ENCODE measurements around the gene NOTCH1. TPM values are rescaled to one million over a fixed set of nuclear protein-coding genes. Genes with fewer than 3 reads are reported as not detected.

Gene NOTCH1
- polyA plus RNA-seq (2012; ENCODE audit: missing spikeins), result 2.1 TPM

DNA sequence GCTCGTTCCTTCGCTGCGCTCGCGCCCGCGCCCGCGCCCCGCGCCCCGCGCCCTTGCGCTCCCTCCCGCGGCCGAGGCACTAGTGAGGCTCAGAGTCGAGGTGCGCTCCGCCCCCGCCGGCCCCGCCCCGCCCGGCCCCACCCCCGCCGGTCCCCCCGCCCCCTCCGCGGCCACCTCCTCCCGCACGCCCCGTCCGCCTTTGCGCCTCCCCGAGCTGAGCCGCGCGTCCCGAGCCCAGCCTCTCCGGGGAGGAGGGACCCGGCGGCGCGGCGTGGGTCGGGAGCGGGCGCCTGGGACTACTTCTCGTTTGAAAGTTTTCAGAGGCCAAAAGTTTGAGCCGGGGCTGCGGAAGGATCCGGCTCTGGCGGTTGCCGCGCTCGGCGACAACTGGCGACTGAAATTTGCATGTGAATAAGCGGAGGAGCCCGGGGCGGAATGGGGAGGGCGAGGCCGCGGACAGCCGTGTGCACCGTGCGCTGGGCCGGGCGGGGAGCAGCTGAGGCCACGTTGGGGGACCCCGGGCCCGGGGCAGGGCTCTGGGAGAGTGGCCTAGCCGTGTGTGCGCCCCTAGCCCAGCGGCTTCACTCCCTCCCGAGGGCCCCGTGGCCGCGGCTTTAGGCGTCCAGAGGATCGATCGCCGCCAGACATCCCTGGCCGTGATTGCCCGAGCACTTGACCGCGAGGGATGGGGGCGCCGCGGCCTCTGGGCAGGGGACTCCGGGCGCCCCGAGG, at the start of gene NOTCH1:
NOTCH1 (minus strand) TSS at position 84 of the 732 bp plus-strand sequence. CDS start 262 bp downstream, outside the sequence.
- TF ChIP-seq POLR2AphosphoS5 (IDR thresholded peaks at IDR 0.05; ENCODE audit: low read depth, low read length) (0 out of 2 replicates have a peak, but pooled peaks have one; percentile 39), TAF1 (IDR thresholded peaks at IDR 0.05; ENCODE audit: borderline replicate concordance, low read depth, low read length) (peak; percentile 63; the same call in 1 of the 2 replicates), POLR2A (IDR thresholded peaks at IDR 0.05; ENCODE audit: low read depth, low read length) (peak; percentile 48; the same call in 1 of the 2 replicates)
- FAIRE-seq (peak; percentile 92), DNase-seq (ENCODE audit: insufficient read length) (peak; percentile 93)

DNA sequence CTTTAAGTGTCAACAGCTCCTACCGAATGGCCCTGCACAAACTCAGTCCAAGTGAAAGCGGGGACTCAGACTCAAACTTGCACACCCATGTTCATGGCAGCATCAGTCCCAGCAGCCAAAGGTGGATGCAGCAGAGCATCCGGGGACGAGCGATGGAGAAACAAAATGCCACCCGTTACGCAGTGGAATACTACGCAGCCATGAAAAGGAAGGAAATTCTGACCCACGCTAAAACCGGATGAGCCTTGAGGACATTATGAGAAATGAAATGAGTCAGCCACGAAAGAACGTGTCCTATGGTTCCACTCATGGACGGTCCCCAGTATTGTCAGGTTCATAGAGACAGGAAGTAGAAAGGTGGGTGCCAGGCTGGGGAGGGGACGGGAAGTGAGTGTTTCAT, 48.6 kb upstream of the NOTCH1 start:
- FAIRE-seq (no peak), DNase-seq (ENCODE audit: insufficient read length) (no peak)
- TF ChIP-seq TAF1 (IDR thresholded peaks at IDR 0.05; ENCODE audit: borderline replicate concordance, low read depth, low read length), result no peak
- TF ChIP-seq POLR2AphosphoS5 (IDR thresholded peaks at IDR 0.05; ENCODE audit: low read depth, low read length), result no peak
- TF ChIP-seq POLR2A (IDR thresholded peaks at IDR 0.05; ENCODE audit: low read depth, low read length), result no peak

DNA sequence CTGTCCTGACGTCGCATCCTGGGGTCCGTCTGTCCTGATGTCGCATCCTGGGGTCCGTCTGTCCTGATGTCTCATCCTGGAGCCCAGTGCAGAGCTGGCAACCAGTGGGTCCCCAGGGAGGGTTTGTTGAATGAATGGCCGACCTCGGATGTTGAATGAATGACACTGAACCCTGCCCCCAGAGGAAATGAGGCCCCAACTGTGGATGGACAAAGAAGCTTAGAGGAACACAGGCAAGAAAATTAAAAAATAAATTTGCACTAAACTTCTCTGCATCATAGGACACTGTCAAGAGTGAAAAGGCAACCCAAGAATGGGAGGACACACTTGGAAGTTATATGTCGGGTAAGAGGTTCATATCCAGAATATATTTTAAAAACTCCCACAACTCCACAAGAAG, 47.7 kb upstream of the NOTCH1 start:
- no peak for DNase-seq (ENCODE audit: insufficient read length)
- TF ChIP-seq POLR2AphosphoS5 (IDR thresholded peaks at IDR 0.05; ENCODE audit: low read depth, low read length), result no peak
- no peak for TF ChIP-seq POLR2A (IDR thresholded peaks at IDR 0.05; ENCODE audit: low read depth, low read length)
- no peak for TF ChIP-seq TAF1 (IDR thresholded peaks at IDR 0.05; ENCODE audit: borderline replicate concordance, low read depth, low read length)
- no peak for FAIRE-seq

DNA sequence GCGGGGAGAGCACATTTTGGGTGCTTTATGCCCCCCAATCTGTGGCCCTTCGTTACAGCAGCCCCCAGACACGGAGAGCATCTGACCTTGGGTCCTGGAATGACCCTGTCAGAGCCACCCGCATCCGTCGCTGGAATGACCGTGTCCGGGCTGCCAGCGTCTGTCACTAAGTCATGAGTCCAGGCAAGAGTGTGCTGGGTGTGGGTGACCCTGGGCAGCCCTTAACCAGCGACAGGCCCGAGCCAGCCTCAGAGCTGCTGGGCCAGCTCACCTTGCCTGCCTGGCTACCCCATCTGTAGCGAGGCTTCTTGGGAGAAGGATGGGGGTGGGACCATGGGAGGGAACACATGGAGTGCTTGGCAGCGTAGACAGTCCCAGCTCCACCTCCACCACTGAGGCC, 46.8 kb upstream of the NOTCH1 start:
- DNase-seq (ENCODE audit: insufficient read length), result no peak
- TF ChIP-seq TAF1 (IDR thresholded peaks at IDR 0.05; ENCODE audit: borderline replicate concordance, low read depth, low read length), result no peak
- TF ChIP-seq POLR2A (IDR thresholded peaks at IDR 0.05; ENCODE audit: low read depth, low read length), result no peak
- no peak for TF ChIP-seq POLR2AphosphoS5 (IDR thresholded peaks at IDR 0.05; ENCODE audit: low read depth, low read length)
- no peak for FAIRE-seq

DNA sequence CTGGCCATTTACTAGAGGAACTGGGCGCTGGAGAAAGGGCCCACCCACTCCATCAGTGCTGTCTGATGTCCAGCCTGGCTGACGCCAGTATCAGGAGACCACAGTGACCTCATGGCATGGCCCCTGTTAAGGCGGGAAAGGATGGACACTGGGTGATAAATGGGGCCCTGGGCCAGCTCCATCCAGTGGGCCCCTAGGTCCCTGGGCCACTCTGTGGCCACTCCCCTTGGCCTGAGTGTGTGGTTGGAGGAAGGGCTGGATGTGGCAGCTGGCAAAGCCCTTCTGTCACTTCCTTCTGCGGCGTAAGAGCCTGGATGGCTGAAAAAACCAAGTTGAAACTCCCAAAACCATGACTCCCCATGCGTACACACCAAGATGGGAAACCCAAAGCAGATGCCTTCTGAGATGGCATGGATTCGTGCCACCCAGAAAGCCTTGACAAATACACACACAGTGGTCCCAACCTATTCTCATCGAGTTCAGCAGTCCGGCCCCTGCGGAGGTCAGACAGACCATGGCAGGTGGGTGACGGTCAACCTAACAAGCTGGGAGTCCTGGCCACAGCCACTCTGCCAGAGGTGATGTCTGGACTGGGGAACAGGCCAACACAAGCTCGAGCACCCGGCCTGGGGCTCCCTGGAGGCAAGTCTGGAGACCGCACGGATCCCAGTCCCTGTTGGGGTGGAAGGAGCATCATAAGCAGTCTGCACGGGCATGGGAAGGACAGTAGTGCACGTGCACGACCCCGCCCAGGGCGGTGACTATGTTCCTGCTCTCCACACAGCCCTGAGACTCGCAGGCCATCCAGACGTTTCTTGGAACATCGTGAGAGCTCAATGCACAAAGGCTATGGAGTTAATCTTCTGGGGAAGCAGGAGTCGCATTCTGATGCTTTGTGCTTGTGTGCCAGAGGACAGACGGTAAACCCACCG, 45.2 kb upstream of the NOTCH1 start:
- no peak for FAIRE-seq
- TF ChIP-seq TAF1 (IDR thresholded peaks at IDR 0.05; ENCODE audit: borderline replicate concordance, low read depth, low read length) (no peak), POLR2A (IDR thresholded peaks at IDR 0.05; ENCODE audit: low read depth, low read length) (no peak), POLR2AphosphoS5 (IDR thresholded peaks at IDR 0.05; ENCODE audit: low read depth, low read length) (no peak)
- no peak for DNase-seq (ENCODE audit: insufficient read length)

DNA sequence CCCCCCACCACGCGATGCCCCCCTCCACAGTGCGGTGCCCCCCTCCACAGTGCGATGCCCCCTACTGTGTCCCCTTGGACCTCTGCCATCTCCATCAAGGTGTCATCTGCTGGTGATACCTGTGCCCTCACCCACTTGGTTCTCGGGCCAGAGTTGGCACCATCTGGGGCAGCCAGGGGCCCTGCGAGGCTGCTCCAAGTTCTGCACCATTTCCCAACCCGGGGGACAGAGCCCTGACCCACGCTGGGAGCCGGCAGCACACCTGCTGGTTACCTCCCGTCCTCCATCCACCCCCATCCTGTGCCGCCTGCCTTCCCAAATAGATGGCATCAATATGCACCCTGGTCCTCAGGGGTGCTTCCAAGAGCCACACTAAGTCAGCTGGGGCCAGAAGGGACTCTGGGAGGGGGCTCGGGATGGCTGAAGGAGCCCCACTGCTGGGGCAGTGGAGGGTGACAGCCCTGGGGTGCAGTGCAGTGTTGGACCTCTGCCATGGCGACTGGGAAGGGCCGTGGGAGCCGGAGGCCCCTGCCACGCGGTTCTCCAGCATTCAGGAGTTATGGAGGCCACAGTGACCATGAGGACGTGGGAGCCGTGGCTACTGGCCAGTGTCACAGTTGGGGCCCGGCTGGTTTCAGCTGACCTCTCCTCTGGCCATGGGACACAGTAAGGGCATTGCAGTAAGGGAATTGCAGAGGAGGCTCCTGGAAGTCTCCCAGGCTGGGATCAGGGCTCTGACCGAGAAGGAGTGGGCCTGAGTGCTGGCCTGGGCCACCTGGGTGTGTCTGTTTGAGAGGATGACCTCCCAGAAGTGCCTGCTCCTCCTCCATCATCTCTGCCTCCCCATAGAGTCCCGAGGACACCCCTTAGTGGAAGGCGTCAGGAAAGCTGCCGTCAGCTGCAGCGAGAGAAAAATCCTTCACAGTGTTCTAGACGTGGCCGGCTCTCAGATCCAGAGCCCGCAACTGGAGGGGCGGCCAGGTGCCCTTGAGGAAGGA, 44.2 kb upstream of the NOTCH1 start:
- no peak for TF ChIP-seq POLR2AphosphoS5 (IDR thresholded peaks at IDR 0.05; ENCODE audit: low read depth, low read length)
- no peak for TF ChIP-seq TAF1 (IDR thresholded peaks at IDR 0.05; ENCODE audit: borderline replicate concordance, low read depth, low read length)
- no peak for TF ChIP-seq POLR2A (IDR thresholded peaks at IDR 0.05; ENCODE audit: low read depth, low read length)
- FAIRE-seq (no peak), DNase-seq (ENCODE audit: insufficient read length) (no peak)

DNA sequence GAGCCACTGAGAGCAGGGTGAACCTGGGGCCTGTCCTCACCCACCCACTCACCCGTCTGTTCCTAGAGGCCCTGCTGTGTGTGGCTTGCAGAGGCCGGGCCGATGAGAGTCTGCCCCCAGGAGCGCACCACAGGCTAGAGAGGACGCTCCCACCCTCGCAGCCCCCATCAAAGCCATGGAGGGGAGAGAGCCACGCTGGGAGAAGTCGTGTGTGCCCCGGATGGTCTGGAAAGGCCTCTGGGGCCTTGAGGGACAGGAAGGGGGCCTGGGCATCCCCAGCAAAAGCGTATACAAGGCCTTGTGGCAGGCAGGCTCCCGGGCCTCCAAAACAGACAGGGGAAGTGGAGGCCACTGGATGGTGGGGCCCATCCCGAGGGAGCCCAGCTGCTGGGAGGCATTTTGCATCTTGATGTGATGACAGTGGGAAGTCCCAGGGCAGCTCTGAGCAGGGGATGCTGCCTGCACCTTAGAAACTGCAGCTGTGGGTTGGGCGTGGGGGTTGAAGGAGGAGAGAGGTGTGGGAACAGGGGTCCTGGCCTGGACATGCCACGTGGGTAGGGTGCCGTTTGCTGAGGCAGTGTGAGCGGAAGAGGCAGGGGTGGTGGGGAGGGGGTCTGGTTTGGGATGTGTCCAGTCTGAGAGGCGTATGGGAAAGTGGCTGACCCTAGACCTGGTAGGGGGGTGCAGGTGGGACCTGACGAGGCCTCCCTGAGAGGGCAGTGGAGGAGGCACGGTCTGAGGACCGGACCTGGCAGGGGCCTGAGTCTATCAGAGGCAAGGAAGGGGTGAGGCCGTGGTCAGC, 43.0 kb upstream of the NOTCH1 start:
- FAIRE-seq (no peak), DNase-seq (ENCODE audit: insufficient read length) (no peak)

DNA sequence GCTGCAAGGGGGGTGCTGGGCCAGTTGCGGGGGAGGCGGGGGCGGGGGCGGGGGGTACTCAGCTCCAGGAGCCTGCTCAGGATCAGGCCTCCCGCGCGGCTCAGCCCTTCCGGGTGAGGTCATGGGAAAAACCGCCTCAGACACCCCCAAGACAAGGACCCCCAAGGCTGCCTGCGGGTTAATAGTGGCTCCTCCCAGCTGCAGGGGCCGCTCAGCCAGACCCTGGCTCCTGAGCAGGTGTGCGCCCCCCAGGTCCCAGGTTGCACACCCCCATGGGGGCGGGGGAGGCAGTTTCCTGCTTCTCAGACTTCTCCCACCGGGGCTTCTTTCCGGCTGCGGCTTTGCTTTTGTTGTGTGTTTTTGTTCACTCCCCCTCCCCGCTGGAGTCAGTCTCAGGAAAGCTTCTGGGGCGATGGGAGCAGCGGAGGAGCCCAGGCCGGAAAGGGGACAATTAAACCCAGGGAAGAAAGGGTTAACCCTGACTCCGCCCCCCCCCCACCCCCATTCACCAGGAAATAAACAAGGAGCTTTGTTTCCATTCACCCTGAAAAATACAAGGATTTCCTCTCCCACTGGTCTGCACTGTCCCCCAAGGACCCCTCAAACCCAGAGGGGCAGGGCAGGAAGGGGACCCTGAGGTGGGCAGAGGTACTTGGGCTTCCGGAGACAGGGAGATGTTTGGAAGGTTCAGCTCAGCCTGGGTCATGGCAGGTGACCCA, 42.3 kb upstream of the NOTCH1 start:
- TF ChIP-seq POLR2AphosphoS5 (IDR thresholded peaks at IDR 0.05; ENCODE audit: low read depth, low read length) (no peak), TAF1 (IDR thresholded peaks at IDR 0.05; ENCODE audit: borderline replicate concordance, low read depth, low read length) (no peak), POLR2A (IDR thresholded peaks at IDR 0.05; ENCODE audit: low read depth, low read length) (no peak)
- no peak for DNase-seq (ENCODE audit: insufficient read length)

More for the DNA sequence above, 43.0 kb upstream of the NOTCH1 start:
- TF ChIP-seq POLR2A (IDR thresholded peaks at IDR 0.05; ENCODE audit: low read depth, low read length), result no peak
- no peak for TF ChIP-seq TAF1 (IDR thresholded peaks at IDR 0.05; ENCODE audit: borderline replicate concordance, low read depth, low read length)
- TF ChIP-seq POLR2AphosphoS5 (IDR thresholded peaks at IDR 0.05; ENCODE audit: low read depth, low read length), result no peak

DNA sequence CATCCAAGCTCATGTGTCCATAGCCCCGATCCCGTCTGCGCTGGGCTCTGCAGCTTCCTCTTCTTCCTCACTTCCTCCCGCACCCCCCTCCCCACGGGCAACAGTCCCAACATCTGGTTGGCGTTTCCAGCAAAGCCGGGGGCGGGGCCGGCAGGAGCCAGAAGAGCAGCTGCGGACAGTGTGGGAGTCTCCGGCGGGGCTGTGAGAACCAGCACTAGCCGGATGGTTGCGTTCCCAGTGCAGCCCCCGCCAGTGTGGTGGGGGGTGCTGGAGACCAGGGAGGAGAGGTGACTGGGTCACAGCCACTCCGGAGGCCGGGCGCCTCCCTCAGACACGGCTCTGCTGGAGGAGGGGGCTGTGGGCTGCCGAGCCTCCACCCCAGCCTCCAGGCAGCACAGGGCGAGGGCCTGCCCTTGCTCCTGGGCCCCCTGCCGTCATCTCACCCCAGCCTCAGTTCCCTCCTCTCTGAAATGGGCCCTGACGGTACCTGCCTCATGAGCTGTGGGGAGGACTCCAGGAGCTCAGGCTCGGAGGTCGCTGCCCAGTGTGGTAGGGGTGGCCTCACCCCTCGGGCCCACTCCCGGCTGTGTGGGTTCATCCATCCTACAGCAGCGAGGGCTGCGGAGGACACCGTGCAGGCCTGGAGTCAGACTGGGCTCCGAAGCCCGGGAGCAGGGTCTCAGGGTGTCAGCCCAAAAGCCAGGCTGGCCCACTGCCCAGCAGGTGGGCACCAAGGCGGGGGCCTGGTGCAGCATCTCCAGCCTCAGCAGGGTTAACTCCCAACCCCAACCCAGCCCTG, 41.5 kb upstream of the NOTCH1 start:
- TF ChIP-seq TAF1 (IDR thresholded peaks at IDR 0.05; ENCODE audit: borderline replicate concordance, low read depth, low read length) (no peak), POLR2AphosphoS5 (IDR thresholded peaks at IDR 0.05; ENCODE audit: low read depth, low read length) (no peak), POLR2A (IDR thresholded peaks at IDR 0.05; ENCODE audit: low read depth, low read length) (no peak)
- no peak for FAIRE-seq
- DNase-seq (ENCODE audit: insufficient read length), result no peak

More for the DNA sequence above, 42.3 kb upstream of the NOTCH1 start:
- FAIRE-seq, result no peak

All from GM12892 (cell line).